GM23248 (cell line): ENCODE results near the gene OR10G6.

Source experiments
- EZH2 ChIP-seq: fragments of 200-600 bp; sonication (generic); IDR thresholded peaks from 2 replicates; pipeline ENCODE4 v1.6.1; 2018; ENCODE audit warnings: antibody characterized with exemption, mild to moderate bottlenecking; ENCODE audit not compliant: insufficient read depth, poor library complexity, severe bottlenecking
- EZH2phosphoT487 ChIP-seq: fragments of 200-600 bp; sonication (generic); IDR thresholded peaks from 2 replicates; pipeline ENCODE4 v1.6.1; 2018; ENCODE audit warnings: antibody characterized with exemption, moderate library complexity, mild to moderate bottlenecking, low read depth; ENCODE audit not compliant: insufficient read depth

GRCh38 chr11:123973816-123974215 is 21.1 kb downstream of the OR10G6 start:
- no peak for TF ChIP-seq EZH2
- no peak for TF ChIP-seq EZH2phosphoT487
